GM19372 (cell line): ENCODE data around the gene PLEKHA6.
"Not testable (repeated sequence)": the region's sequence is repeated elsewhere in the genome, so short reads cannot be mapped to it uniquely, and the experiment has no call there.

Source experiments
- ATAC-seq: cut with Tn5 transposase; IDR thresholded peaks from one replicate; pipeline ENCODE4 v1.9.1; 2021; ENCODE audit warnings: mild to moderate bottlenecking, low read depth, moderate library complexity; ENCODE audit not compliant: unreplicated experiment

The PLEKHA6 gene

DNA sequence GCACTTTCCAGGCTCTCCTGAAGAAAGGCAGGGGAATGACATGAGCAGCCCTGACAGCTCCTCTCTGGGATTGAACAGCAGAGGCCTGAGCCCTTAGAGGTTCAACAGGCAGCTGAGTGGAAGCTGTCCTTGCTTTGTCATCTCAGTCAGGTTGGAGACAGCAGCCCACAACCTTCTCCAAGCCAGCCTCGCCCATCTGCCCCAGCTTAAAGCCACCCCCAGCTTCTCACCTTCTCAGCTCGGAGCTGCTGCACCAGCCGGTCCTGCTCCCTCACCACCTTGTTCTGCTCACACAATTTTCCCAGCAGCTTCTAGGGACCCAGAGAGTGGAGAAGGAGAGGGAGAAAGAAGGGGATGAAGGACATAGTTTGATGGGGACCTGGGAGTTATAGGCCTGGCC lies 110.8 kb downstream of the PLEKHA6 start:
- no peak for ATAC-seq

DNA sequence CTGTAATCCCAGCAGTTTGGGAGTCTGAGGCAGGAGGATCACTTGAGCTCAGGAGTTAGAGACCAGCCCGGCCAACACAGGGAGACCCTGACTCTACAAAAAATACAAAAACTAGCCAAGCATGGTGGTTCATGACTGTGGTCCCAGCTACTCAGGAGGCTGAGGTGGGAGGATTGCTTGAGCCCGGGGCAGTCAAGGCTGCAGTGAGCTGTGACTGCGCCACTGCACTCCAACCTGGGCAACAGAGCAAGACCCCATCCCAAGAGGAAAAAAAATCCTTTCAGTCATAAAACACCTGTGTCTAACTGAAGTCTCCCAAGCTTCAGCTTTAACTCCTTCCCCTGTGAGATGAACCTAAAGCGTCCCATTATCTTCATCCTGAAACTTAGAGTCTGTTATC lies 112.9 kb downstream of the PLEKHA6 start:
- no peak for ATAC-seq

DNA sequence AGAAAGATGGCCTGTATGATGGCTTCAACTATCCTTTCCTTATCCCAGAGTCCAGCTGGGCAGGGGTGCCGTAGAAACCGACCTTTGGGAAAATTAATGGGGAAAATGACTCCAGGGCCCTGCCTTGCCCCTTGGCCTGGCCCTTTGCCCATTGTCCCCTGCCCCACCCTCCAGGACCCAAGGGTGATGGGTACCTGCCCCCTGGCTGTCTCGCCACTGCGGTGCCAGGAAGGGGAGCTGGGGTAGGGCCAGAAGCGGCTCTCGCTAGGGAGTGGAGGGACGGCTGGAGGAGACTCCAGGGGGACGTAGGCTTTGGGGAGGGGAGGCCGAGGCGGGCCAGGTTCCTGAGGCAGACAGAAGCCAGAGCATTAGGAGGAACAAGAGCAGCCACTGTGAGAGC lies 116.8 kb downstream of the PLEKHA6 start:
- ATAC-seq, result no peak

DNA sequence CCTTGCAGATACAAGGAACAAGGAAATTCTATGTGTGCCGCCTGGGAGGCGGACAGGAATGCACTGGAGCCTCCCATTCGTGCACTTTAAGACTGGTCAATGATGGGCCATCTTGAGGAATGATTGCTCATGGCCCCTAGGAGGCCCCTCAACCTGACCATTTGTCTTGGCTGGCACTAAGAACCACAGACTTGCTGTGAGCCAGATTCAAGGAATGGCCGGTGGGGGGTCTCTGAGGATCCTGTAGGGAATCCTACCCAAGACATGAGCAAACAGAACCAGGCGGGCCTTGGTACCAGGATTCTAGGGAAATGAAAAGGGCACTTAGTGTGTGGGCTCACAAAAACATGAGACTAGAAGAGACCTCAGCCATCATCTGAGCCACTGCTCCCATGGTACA lies 117.8 kb downstream of the PLEKHA6 start:
- ATAC-seq, result no peak

- no peak for ATAC-seq
Observed at GRCh38 chr1:204241050-204241449, 118.7 kb downstream of the PLEKHA6 start.

DNA sequence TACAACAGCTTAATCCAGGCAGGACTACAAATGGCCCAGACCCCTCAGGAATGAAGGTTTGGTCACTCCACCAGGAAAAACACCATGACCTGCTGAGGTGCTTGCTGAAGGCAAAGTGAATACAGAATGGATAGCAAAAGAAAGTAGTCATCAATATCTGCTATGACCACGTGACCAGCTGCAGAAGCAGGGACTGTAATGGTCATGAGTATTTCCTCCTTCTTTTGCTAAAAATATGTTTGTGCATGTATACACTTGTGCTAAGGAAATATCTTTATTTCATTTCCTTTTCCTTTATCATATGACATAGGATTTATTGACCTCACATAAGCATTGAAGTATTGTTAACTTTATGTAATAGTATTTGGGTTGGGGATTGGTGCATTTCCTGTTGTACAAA lies 119.5 kb downstream of the PLEKHA6 start:
- no peak for ATAC-seq

- ATAC-seq, result not testable (repeated sequence)
Observed at GRCh38 chr1:204239401-204239800, 120.3 kb downstream of the PLEKHA6 start.

GRCh38 chr1:204238520-204238919 lies 121.2 kb downstream of the PLEKHA6 start:
- ATAC-seq, result not testable (repeated sequence)

DNA sequence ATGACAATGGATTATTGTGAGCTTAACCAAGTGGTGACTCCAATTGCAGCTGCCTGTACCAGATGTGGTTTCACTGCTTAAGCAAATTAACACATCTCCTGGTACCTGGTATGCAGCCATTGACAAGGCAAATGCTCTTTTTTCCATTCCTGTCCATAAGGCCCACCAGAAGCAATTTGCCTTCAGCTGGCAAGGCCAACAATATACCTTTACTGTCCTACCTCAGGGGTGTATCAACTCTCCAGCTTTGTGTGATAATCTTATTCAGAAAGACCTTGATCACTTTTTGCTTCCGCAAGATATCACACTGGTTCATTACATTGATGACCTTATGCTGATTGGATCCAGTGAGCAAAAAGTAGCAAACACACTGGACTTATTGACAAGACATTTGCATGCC lies 122.2 kb downstream of the PLEKHA6 start:
- not testable (repeated sequence) for ATAC-seq

DNA sequence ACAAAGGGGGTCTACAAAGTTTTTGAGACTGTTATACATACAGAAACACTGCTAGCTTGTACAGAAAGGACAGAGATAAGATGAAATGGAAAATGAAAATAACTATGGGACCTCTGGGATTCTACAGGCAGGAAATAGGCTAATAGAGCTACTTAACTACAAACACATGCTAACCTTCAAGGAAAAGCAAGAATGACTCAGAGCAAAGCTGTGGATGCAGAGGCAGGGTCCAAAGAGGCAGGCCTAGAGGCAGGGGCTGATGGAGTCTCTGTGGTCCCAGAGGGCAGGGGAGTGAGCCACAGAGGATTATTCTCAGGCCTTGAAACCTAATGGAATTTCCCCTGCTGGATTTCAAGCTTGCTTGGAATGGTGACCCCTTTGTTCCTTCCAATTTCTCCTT lies 127.2 kb downstream of the PLEKHA6 start:
- ATAC-seq, result no peak

DNA sequence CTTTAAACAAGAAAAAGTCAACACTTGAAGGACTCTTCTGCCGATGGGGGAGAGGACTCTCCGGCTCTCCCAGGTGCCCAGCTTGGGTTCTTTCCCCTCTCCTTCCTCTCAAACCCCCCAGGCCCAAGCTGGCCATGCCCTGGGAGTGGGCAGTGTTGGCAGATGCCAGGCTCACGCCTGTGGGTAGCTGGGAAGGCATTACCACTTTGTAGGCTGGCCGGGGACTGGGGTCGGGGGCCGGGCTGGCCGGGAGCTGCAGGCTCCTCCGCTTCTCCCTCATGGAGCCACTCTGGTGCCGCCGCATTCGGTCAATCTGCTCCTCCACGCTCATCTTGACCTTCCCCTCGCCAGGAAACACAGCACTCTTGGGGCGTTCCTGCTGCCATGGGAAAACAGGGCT lies 129.5 kb downstream of the PLEKHA6 start:
- ATAC-seq, result no peak

GRCh38 chr1:204228896-204229295 lies 130.8 kb downstream of the PLEKHA6 start:
- ATAC-seq, result no peak

GRCh38 chr1:204227996-204228785 lies 131.5 kb downstream of the PLEKHA6 start:
- no peak for ATAC-seq

GRCh38 chr1:204227351-204227750 lies 132.4 kb downstream of the PLEKHA6 start:
- ATAC-seq, result no peak

GRCh38 chr1:204225841-204226735 lies 133.6 kb downstream of the PLEKHA6 start:
- no peak for ATAC-seq

DNA sequence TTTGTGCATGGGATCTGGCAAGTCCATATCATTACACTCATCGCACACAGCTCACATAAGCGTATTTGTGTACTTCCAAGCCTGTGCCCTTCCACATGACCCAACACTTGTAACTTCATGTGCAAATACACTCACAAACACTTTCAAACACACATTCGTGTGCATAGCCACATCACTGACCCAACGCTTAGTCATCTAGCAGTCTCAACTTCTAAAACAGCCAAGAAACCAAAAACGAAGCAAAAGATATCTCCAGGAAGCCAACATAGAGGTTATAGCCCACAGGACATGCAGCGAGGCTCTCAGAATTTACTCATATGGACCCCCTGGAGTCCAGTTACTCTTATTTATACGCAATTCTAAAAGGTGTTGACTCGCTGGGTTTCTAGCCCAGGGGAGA lies 135.1 kb downstream of the PLEKHA6 start:
- no peak for ATAC-seq

DNA sequence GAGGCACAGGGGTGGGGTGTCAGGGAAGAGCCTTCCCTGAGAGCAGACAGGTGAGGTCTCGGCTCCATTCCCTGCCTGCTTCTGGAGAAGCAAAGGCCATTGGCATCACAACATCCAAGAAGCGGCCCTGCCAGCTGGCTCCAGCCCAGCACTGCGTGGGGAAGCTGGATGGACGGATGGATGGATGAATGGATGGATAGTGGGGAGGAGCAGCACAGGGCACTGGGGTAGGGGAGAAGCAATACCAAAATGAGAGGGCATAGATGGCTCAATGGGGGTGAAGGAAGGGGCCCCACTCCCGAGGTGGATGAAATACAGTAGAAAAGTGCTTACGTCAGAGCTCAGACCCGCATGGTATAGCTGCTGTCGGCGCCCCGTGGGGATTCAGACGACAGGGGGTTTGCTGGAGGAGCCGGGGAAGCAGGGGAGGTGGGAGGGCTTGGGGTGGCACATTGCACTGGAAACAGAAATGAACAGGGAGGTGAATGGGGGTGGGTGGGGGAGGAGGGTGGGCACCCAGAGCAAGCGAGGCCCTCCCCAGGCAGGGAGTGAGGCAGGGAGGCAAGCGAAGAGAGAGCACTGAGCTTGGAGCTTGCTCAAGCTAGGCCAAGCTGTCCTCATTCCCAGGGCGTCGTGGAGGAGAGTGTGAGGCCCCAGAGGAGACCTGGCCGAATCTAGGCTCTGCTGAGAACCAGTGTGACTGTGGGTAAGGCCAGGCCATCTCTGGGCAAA lies 136.4 kb downstream of the PLEKHA6 start:
- ATAC-seq, result no peak

GRCh38 chr1:204222764-204223055 lies 137.0 kb downstream of the PLEKHA6 start:
- no peak for ATAC-seq

GRCh38 chr1:204222006-204222763 lies 137.5 kb downstream of the PLEKHA6 start:
- ATAC-seq, result no peak

DNA sequence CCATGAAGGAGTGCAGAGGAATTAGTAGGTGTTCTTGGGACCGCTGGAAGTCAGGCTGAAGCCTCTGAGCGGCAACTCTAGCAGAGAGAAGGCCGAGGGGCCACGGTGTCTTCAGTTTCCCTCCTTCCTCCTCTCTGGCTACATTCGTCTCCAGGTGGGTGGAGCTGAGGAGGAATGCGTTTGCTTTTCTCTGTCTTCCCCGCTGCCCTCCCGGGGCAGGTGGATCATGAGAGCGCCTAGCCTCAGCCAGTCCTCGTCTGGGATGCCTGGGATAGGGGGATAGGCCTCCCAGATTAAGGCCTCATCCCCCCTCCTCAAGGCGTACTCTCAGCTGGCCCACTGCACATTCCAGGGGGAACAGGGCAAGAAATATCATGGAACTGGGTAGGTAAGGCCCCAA lies 138.5 kb downstream of the PLEKHA6 start:
- ATAC-seq, result no peak
